Fibroblast of mammary gland (primary cell): ENCODE results near the gene KCNK13.

Experiments used
- DNase-seq: peaks from one replicate; pipeline ENCODE4 v3.0.0-alpha.2; 2010; ENCODE audit warnings: low read depth
- H3K4me3 ChIP-seq: 2 replicates; pipeline ENCODE4 v1.5.1; 2011; ENCODE audit warnings: low read depth, mild to moderate bottlenecking, low read length, moderate library complexity; ENCODE audit not compliant: control insufficient read depth
- TF ChIP-seq, protein P1 (sequence below): conservative IDR thresholded peaks from 2 replicates; pipeline ENCODE4 v1.5.1; 2011; ENCODE audit warnings: low read depth, low read length, inconsistent platforms; ENCODE audit not compliant: control insufficient read depth, insufficient read depth

The KCNK13 gene

DNA sequence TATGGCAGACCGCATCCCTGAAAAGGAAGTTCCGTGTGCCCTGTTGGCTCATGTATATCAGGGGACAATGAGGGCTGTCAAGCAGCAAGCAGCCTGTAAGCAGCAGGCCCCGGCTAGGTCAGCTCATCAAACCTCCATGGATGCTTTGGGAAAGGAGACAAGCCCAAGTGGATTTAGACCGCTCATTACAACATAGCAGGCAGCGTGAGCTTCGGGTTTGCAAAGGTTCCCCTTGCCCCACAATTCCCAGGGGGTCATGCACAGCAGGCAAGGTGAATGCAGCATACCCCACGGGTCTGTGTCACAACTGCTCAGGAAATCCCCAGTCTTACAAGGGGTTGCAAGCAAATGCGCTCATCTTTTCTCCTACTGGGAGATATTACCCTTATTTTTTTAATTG is 54.6 kb downstream of the KCNK13 start:
- TF ChIP-seq, protein P1, sequence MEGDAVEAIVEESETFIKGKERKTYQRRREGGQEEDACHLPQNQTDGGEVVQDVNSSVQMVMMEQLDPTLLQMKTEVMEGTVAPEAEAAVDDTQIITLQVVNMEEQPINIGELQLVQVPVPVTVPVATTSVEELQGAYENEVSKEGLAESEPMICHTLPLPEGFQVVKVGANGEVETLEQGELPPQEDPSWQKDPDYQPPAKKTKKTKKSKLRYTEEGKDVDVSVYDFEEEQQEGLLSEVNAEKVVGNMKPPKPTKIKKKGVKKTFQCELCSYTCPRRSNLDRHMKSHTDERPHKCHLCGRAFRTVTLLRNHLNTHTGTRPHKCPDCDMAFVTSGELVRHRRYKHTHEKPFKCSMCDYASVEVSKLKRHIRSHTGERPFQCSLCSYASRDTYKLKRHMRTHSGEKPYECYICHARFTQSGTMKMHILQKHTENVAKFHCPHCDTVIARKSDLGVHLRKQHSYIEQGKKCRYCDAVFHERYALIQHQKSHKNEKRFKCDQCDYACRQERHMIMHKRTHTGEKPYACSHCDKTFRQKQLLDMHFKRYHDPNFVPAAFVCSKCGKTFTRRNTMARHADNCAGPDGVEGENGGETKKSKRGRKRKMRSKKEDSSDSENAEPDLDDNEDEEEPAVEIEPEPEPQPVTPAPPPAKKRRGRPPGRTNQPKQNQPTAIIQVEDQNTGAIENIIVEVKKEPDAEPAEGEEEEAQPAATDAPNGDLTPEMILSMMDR: no peak
- no peak for DNase-seq
- H3K4me3 ChIP-seq: no peak overlapping the region

GRCh38 chr14:90118027-90118426 is 56.2 kb downstream of the KCNK13 start:
- no peak overlapping the region for H3K4me3 ChIP-seq
- TF ChIP-seq, protein P1: no peak
- DNase-seq: no peak

DNA sequence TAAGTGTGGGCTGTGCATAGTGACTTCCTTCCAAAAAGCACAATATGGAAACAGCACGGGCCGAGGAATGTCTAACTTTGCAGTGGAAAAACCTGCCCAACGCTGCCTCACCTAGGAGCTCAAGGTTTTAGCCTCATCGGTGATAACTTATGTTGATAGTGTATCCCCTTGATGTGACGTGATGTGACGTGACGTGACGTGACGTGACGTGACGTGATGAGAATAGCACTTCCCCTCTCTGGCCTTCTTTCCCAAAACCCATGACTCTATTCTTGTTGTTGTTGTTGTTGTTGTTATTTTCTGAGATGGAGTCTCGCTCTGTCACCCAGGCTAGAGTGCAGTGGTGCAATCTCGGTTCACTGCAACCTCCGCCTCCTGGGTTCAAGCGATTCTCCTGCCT is 64.5 kb downstream of the KCNK13 start:
- TF ChIP-seq, protein P1: no peak
- DNase-seq: no peak
- H3K4me3 ChIP-seq: no peak overlapping the region

DNA sequence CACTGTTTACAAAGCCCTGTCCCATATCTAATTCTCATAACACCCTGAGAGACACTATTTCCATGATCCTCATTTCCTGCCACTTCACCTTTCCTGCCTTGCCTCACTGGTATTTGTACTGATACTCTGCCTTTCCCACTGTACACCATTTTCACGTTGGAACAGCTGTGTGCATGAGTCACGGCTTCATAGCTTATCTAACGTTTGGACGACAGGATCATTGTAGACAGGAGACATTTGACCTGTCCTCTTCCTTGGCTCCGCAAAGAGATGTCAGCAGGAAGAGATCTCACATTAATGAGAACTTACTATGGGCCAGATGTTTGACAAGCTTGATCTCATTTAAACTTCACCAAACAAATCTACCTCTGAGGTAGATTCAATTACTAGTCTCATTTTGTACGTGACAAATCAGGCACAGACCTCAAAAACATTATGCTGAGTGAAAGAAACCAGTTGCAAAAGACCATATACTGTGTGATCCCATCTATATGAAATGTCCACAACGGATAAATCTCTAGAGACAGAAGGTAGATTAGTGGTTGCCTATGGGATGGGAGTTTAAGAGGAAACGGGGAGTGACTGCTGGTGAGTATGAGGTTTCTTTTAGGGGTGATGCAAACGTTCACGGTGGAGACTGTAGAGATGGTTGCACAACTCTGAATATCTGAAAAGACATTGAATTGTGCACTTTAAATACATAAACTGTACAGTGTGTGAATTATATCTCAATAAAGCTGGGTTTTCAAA is 71.2 kb downstream of the KCNK13 start:
- TF ChIP-seq, protein P1: no peak
- no peak for DNase-seq
- H3K4me3 ChIP-seq: no peak overlapping the region

- no peak for DNase-seq
- no peak overlapping the region for H3K4me3 ChIP-seq
- TF ChIP-seq, protein P1: no peak
Measured at GRCh38 chr14:90136904-90137303, 75.1 kb downstream of the KCNK13 start.

DNA sequence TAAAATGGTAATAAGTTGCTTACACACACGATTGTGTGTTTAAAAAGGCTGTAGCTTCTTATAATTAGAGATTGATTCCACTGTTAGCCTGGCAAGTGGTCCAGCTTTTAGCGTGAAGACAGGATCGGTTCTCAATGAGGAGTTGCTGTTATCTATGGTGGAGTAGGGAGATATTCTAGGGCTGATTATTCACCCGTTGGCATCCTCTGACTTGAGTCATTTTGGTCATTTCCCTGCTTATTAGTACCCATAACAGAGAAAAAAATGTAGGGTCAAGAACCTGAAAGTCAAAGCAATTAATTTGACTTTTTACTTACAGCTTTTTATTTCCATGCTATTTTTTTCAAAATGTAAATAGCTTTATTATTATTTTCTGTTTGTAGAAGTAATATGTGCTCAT is 76.0 kb downstream of the KCNK13 start:
- H3K4me3 ChIP-seq: no peak overlapping the region
- TF ChIP-seq, protein P1: no peak
- no peak for DNase-seq
